GM10248 (cell line): ENCODE measurements around the gene CORO6.

Source experiments
- CTCF ChIA-PET: fragments of 300-600 bp; sonication (Branson Sonifier 250); formaldehyde crosslinking; extraction: SDS; loops from one replicate; lab custom pipeline; 2021; ENCODE audit warnings: antibody characterized with exemption; lab: Yijun Ruan, JAX
- POLR2A ChIA-PET: fragments of 350-650 bp; sonication (Branson Sonifier 250); formaldehyde crosslinking; extraction: SDS; loops from one replicate; lab custom pipeline; 2020; ENCODE audit warnings: antibody characterized with exemption; lab: Yijun Ruan, JAX
- DNase-seq: peaks from one replicate; pipeline ENCODE4 v3.0.0; 2012; ENCODE audit errors: extremely low spot score
- CTCF ChIP-seq: IDR thresholded peaks from 2 replicates; pipeline ENCODE4 v1.5.1; 2012; ENCODE audit warnings: mild to moderate bottlenecking, low read depth; ENCODE audit errors: extremely low read depth, missing control alignments, control extremely low read depth

Gene CORO6

GRCh38 chr17:29627951-29628350, 5.2 kb upstream of the CORO6 start:
- ChIA-PET CTCF (interaction anchor here (1.6 to 5.9 kb wide), 2 partner anchors 11 to 15 kb away, joined by 3 to 64 read pairs; no protein-coding TSS in a partner anchor), POLR2A (no interaction called here)
- no peak for TF ChIP-seq CTCF

GRCh38 chr17:29625037-29625750, 2.5 kb upstream of the CORO6 start:
- CTCF ChIA-PET: interaction anchor here (1.2 to 5.9 kb wide), 7 partner anchors 8 to 476 kb away, joined by 3 to 64 read pairs (median 6); no protein-coding TSS in a partner anchor
- POLR2A ChIA-PET: no interaction called here
- DNase-seq: no peak
- no peak for TF ChIP-seq CTCF

More at GRCh38 chr17:29627951-29628350, 5.2 kb upstream of the CORO6 start:
- DNase-seq: no peak

GRCh38 chr17:29624586-29624985, 1.9 kb upstream of the CORO6 start:
- CTCF ChIA-PET: interaction anchor here (1.2 to 5.9 kb wide), 7 partner anchors 8 to 476 kb away, joined by 3 to 64 read pairs (median 6); no protein-coding TSS in a partner anchor

GRCh38 chr17:29623283-29623647, 553 bp upstream of the CORO6 start:
- ChIA-PET POLR2A (no interaction called here), CTCF (interaction anchor here (1.0 to 2.3 kb wide), 3 partner anchors 16 to 31 kb away, joined by 3 to 14 read pairs (median 4); partner anchors contain the start of gene ANKRD13B)
- DNase-seq: no peak
- no peak for TF ChIP-seq CTCF

More at GRCh38 chr17:29624586-29624985, 1.9 kb upstream of the CORO6 start:
- POLR2A ChIA-PET: no interaction called here
- TF ChIP-seq CTCF: no peak
- no peak for DNase-seq

GRCh38 chr17:29621751-29622194, 939 bp downstream of the CORO6 start:
- TF ChIP-seq CTCF: no peak
- POLR2A ChIA-PET: no interaction called here
- CTCF ChIA-PET: interaction anchor here (0.9 to 7.0 kb wide), 2 partner anchors 30 to 33 kb away, joined by 3 to 80 read pairs; partner anchors contain the start of gene ANKRD13B

GRCh38 chr17:29620779-29621500, 1.8 kb downstream of the CORO6 start:
- no peak for DNase-seq
- ChIA-PET CTCF (interaction anchor here (0.9 to 7.0 kb wide), 3 partner anchors 29 to 40 kb away, joined by 3 to 80 read pairs (median 4); partner anchors contain the start of gene ANKRD13B), POLR2A (no interaction called here)
- no peak for TF ChIP-seq CTCF

More at GRCh38 chr17:29621751-29622194, 939 bp downstream of the CORO6 start:
- DNase-seq: no peak
